Erythroblast (primary cell): ENCODE data around the gene CAMSAP2.

Experiments
- GATA1 ChIP-seq: IDR thresholded peaks from 2 replicates; pipeline ENCODE4 v1.6.1; 2011; ENCODE audit warnings: low read depth, mild to moderate bottlenecking, control low read depth, low read length, moderate library complexity
- POLR2A ChIP-seq: IDR thresholded peaks from 2 replicates; pipeline ENCODE4 v1.6.1; 2011; ENCODE audit warnings: mild to moderate bottlenecking, low read length

DNA sequence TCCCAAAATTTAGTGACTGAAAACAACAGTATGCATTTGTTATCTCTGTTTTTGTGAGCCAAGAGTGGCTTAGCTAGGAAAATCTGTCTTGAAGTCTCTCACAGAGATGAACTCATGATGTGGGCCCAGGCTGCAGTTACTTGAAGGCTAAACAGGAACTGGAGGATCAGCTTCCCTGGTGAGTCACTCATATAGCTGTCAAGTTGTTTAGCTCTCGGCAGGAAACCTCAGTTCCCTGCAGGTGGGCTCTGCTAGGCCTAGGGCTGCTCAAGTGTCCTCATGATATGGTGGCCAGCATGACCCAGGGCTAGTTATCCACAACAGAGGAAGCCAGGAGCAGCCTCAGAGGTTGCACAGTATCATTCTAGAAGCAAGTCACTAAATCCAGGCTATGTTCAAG is 38.8 kb upstream of the CAMSAP2 start:
- TF ChIP-seq POLR2A (no peak), GATA1 (no peak)
